ENCODE measurements around the gene OAS2.

Gene OAS2

GRCh38 chr12:112936264-112936663 is 42.1 kb upstream of the OAS2 start:
- no peak for TF ChIP-seq CTCF (IDR thresholded peaks at IDR 0.05; ENCODE audit: low read depth, low read length, missing control alignments)
- H3K4me3 ChIP-seq (replicated peaks; ENCODE audit: low read depth, low read length), result no peak overlapping the region
- DNase-seq (ENCODE audit: extremely low read depth, low read depth), result no peak

GRCh38 chr12:112936927-112937326 is 41.4 kb upstream of the OAS2 start:
- TF ChIP-seq CTCF (IDR thresholded peaks at IDR 0.05; ENCODE audit: low read depth, low read length, missing control alignments), result no peak
- no peak overlapping the region for H3K4me3 ChIP-seq (replicated peaks; ENCODE audit: low read depth, low read length)
- no peak for DNase-seq (ENCODE audit: extremely low read depth, low read depth)

- no peak for TF ChIP-seq CTCF (IDR thresholded peaks at IDR 0.05; ENCODE audit: low read depth, low read length, missing control alignments)
- DNase-seq (ENCODE audit: extremely low read depth, low read depth), result peak; percentile 55
These were observed 40.3 kb upstream of the OAS2 start, which contains the start of gene OAS3 for GRCh38 chr12:112937741-112938719. Gene OAS3, plus strand, starts transcription at chr12:112938474. Its CDS starts 57 bp downstream, at chr12:112938531.

GRCh38 chr12:112938751-112939150 is 39.6 kb upstream of the OAS2 start:
- no peak for TF ChIP-seq CTCF (IDR thresholded peaks at IDR 0.05; ENCODE audit: low read depth, low read length, missing control alignments)

More at GRCh38 chr12:112937741-112938719, 40.3 kb upstream of the OAS2 start, which contains the start of gene OAS3:
- peak within 1 kb of the TSS; percentile 69 for H3K4me3 ChIP-seq (replicated peaks; ENCODE audit: low read depth, low read length)

GRCh38 chr12:112939761-112940381 is 38.4 kb upstream of the OAS2 start:
- TF ChIP-seq CTCF (IDR thresholded peaks at IDR 0.05; ENCODE audit: low read depth, low read length, missing control alignments), result no peak
- H3K4me3 ChIP-seq (replicated peaks; ENCODE audit: low read depth, low read length), result peak overlapping the region; percentile 69; the same call in 1 of the 2 replicates
- no peak for DNase-seq (ENCODE audit: extremely low read depth, low read depth)

More at GRCh38 chr12:112938751-112939150, 39.6 kb upstream of the OAS2 start:
- no peak for DNase-seq (ENCODE audit: extremely low read depth, low read depth)
- H3K4me3 ChIP-seq (replicated peaks; ENCODE audit: low read depth, low read length), result peak overlapping the region; percentile 69

- no peak for TF ChIP-seq CTCF (IDR thresholded peaks at IDR 0.05; ENCODE audit: low read depth, low read length, missing control alignments)
- no peak overlapping the region for H3K4me3 ChIP-seq (replicated peaks; ENCODE audit: low read depth, low read length)
- no peak for DNase-seq (ENCODE audit: extremely low read depth, low read depth)
These were observed 36.6 kb upstream of the OAS2 start for GRCh38 chr12:112941528-112942335.

All from HFF-Myc (cell line).